ENCODE results near the gene SORCS2.

DNA sequence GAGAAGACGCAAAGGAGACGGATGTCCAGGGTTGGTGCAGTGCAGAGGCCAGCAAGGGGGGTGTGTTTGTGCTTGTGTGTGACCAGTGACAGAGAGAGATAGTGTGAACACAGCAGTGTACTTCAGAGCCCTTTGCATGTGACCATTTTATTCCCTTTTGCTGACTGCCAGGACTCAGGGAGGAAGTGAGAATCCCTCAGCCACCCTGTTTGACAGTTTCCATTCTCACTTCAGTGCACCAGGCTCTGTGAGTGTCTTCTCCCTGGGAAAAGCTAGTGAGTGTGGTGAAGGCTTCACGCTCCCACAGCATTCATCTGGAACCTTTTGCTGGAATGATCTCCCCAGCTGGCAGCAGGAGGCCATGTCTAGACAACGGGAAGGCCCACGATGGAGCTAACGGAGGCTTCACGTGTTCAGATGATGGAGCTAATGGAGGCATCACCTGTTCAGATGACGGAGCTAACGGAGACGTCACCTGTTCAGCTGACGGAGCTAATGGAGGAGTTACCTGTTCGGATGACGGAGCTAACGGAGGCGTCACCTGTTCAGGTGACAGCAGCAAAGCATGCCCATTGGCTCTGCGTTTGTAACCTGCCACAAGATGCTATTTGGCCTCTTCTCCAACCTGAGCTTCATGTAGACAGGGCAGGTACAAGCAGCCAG is 551.9 kb downstream of the SORCS2 start:
- TF ChIP-seq POLR2A (IDR thresholded peaks at IDR 0.05; ENCODE audit: low read length) (no peak), GATA1 (IDR thresholded peaks at IDR 0.05; ENCODE audit: low read depth, low read length) (no peak)
